A673 (cell line): ENCODE measurements around the gene GPHN.

Source experiments
- EZH2 ChIP-seq: fragments of 200-600 bp; sonication (generic); IDR thresholded peaks from 2 replicates; pipeline ENCODE4 v1.6.1; 2017; ENCODE audit warnings: borderline replicate concordance, low read depth, mild to moderate bottlenecking, mixed read lengths, antibody characterized with exemption, low read length; ENCODE audit not compliant: poor library complexity, severe bottlenecking
- TF ChIP-seq, protein P1 (sequence below): fragments of 300-800, 200-600 bp; sonication (generic); conservative IDR thresholded peaks from 2 replicates; pipeline ENCODE4 v1.5.1; 2017; ENCODE audit warnings: low read depth, mild to moderate bottlenecking, antibody characterized with exemption, low read length, moderate library complexity, mixed read lengths

- TF ChIP-seq, protein P1, sequence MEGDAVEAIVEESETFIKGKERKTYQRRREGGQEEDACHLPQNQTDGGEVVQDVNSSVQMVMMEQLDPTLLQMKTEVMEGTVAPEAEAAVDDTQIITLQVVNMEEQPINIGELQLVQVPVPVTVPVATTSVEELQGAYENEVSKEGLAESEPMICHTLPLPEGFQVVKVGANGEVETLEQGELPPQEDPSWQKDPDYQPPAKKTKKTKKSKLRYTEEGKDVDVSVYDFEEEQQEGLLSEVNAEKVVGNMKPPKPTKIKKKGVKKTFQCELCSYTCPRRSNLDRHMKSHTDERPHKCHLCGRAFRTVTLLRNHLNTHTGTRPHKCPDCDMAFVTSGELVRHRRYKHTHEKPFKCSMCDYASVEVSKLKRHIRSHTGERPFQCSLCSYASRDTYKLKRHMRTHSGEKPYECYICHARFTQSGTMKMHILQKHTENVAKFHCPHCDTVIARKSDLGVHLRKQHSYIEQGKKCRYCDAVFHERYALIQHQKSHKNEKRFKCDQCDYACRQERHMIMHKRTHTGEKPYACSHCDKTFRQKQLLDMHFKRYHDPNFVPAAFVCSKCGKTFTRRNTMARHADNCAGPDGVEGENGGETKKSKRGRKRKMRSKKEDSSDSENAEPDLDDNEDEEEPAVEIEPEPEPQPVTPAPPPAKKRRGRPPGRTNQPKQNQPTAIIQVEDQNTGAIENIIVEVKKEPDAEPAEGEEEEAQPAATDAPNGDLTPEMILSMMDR: no peak
- TF ChIP-seq EZH2: no peak
These were observed 305.7 kb downstream of the GPHN start for GRCh38 chr14:66813636-66814035.
